Kidney (tissue), 14 donors: ENCODE results near the gene AHCTF1. TPM values are rescaled to one million over a fixed set of nuclear protein-coding genes. Genes with fewer than 3 reads are reported as not detected.

Experiments
- DNase-seq, 5 donors: peaks; one replicate each; pipeline ENCODE4 v3.0.0-alpha.2; 2013 to 2020
- FAIRE-seq: peaks from 2 replicates; lab custom pipeline; 2012; peaks lifted over from hg19 to GRCh38; lab: Jason Lieb, UNC
- H3K27ac ChIP-seq, 2 donors: one replicate each; pipeline ENCODE4 v1.7.0; 2013; ENCODE audit warnings: low read depth in 2 of 2, low read length in 2 of 2, inconsistent platforms in 1 of 2
- H3K27me3 ChIP-seq: one replicate; pipeline ENCODE4 v1.7.1; 2013; ENCODE audit warnings: low read length, inconsistent platforms; ENCODE audit not compliant: control insufficient read depth, insufficient read depth
- H3K36me3 ChIP-seq, 3 donors: one replicate each; pipeline versions ENCODE4 v1.7.0 to v1.7.1; 2013; ENCODE audit warnings: low read length in 3 of 3, control low read depth in 1 of 3, inconsistent platforms in 1 of 3; ENCODE audit not compliant: insufficient read depth in 3 of 3, control insufficient read depth in 2 of 3
- H3K4me1 ChIP-seq, 3 donors: one replicate each; pipeline versions ENCODE4 v1.7.0 to v1.7.1; 2013; ENCODE audit warnings: low read length in 3 of 3, inconsistent platforms in 1 of 3, low read depth in 1 of 3; ENCODE audit not compliant: control insufficient read depth in 2 of 3, insufficient read depth in 2 of 3
- H3K4me3 ChIP-seq, 3 donors: one replicate each; pipeline versions ENCODE4 v1.7.0 to v1.8.1; 2013; ENCODE audit warnings: low read length in 3 of 3, control low read depth in 1 of 3, inconsistent platforms in 1 of 3
- H3K9ac ChIP-seq, 3 donors: one replicate each; pipeline versions ENCODE4 v1.7.0 to v1.7.1; 2013; ENCODE audit warnings: low read length in 3 of 3, control low read depth in 1 of 3, inconsistent platforms in 1 of 3
- H3K9me3 ChIP-seq, 3 donors: one replicate each; pipeline versions ENCODE4 v1.7.0 to v1.7.1; 2013; ENCODE audit warnings: low read length in 3 of 3, control low read depth in 1 of 3, inconsistent platforms in 1 of 3; ENCODE audit not compliant: control insufficient read depth in 2 of 3, insufficient read depth in 1 of 3
- intact Hi-C: fragments of 100-400 bp; cut with DNase I; formaldehyde crosslinking; loops from one replicate; pipeline ENCODE4 v1.11.1; 2022
- polyA plus RNA-seq: library from polyadenylated mRNA; stranded (reverse); fragments of 350-450 nt; fragmentation: Illumina TruSeq; extraction: RNeasy Lipid Tissue Mini Kit (QIAGEN cat#74804); gene quantifications from one replicate; pipeline ENCODE4 v1.2.3, GENCODE V29; 2014; ENCODE audit warnings: low read depth, low replicate concordance; ENCODE audit not compliant: insufficient read depth
- total RNA-seq: library from RNA; stranded (reverse); fragmentation: NEBNext Ultra II Directional; extraction: Animal tissue kit (Norgen Biotek cat#: 25700); gene quantifications from one replicate; pipeline ENCODE4 v1.2.1, GENCODE V29; 2021
- TF ChIP-seq, protein P1 (sequence below): IDR thresholded peaks from 3 replicates; pipeline ENCODE4 v1.5.1; 2012; ENCODE audit warnings: mild to moderate bottlenecking, moderate library complexity, borderline replicate concordance; ENCODE audit not compliant: insufficient read depth; ENCODE audit errors: extremely low read depth
- donor health status: control.
- donor health status: control.
- donor health status: control.
- donor health status: control.
- donor health status: control.
- donor health status: DM: yes; HTN: yes; CAD: no.
- donor health status: Normal renal cell carcinoma (clear cell type).

AHCTF1 gene
- total and polyA plus RNA-seq, 2 donors from 2014 or later, result 5.2 to 30.1 TPM

DNA sequence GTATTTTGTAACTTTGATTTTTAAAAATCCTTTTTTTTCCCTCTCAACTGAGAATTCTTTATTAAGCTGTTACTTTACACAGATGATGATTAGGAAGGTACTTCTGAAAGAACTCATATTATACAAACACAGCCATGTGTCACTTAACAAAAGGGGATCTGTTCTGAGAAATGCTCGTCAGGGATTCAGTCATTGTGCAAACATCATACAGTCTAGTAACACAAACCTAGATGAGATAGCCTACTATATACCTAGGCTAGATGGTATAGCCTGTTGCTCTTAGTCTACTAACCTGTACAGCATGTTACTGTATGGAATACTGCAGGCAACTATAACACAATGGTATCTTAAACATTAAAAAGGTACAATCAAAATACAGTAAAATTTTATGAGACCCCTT, 24.9 kb downstream of the AHCTF1 start:
- Histone ChIP-seq H3K27ac (no peak overlapping the region), H3K4me3 (no peak overlapping the region), H3K27me3 (no peaks in the 10 kb centered on the region), H3K36me3 (peaks cover 3 to 44% (median 22%) of the 10 kb centered on the region in 3 donors), H3K9ac (no peak overlapping the region), H3K9me3 (no peaks in the 10 kb centered on the region), H3K4me1 (no peaks in the 10 kb centered on the region)
- DNase-seq (no peak), FAIRE-seq (no peak)
- TF ChIP-seq, protein P1, sequence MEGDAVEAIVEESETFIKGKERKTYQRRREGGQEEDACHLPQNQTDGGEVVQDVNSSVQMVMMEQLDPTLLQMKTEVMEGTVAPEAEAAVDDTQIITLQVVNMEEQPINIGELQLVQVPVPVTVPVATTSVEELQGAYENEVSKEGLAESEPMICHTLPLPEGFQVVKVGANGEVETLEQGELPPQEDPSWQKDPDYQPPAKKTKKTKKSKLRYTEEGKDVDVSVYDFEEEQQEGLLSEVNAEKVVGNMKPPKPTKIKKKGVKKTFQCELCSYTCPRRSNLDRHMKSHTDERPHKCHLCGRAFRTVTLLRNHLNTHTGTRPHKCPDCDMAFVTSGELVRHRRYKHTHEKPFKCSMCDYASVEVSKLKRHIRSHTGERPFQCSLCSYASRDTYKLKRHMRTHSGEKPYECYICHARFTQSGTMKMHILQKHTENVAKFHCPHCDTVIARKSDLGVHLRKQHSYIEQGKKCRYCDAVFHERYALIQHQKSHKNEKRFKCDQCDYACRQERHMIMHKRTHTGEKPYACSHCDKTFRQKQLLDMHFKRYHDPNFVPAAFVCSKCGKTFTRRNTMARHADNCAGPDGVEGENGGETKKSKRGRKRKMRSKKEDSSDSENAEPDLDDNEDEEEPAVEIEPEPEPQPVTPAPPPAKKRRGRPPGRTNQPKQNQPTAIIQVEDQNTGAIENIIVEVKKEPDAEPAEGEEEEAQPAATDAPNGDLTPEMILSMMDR, result no peak
- intact Hi-C loops, result no loop called here

DNA sequence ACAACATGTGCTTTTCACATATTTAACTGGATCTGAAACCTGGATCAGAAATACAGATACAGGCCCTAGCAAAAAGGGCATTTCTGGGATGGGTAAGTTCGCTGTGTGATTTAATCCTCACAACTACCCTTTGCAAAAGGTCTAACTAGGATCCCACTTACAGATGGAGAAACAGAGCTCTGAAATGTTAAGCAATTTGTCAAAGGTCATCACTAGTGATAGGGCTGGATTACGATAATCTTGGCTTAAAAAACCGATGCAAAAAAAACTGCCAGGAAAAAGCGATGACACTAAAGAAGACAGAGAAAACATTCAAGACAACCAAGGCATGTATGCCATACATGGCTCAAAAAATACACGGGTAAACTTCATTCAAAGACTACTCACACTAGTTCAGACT, 29.9 kb downstream of the AHCTF1 start:
- peaks cover 3 to 59% (median 22%) of the 10 kb centered on the region in 3 donors for H3K36me3 ChIP-seq
- no peaks in the 10 kb centered on the region for H3K27me3 ChIP-seq
- TF ChIP-seq, protein P1, result no peak
- intact Hi-C loops, result no loop called here
- FAIRE-seq (no peak), DNase-seq (no peak)
- no peak overlapping the region for H3K4me3 ChIP-seq
- H3K9me3 ChIP-seq, result no peaks in the 10 kb centered on the region
- no peak overlapping the region for H3K27ac ChIP-seq
- no peak overlapping the region for H3K9ac ChIP-seq
- H3K4me1 ChIP-seq, result no peaks in the 10 kb centered on the region

DNA sequence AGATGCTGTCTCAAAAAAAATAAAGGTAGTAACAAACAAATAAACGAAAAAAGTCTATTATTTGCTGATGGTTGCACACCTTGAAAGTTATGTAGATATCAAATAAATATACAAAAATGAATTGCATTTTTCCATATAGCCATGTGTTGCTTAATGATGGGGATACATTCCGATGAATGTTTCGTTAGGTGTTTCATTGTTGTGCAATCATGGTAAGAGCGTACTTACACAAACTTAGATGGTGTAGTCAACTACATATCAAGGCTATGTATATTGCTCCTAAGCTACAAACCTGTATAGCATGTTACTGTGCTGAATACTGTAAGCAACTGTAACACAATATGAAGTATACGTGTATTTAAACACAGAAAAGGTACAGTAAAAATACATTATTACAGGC, 34.4 kb downstream of the AHCTF1 start:
- H3K9ac ChIP-seq, result no peak overlapping the region
- no peaks in the 10 kb centered on the region for H3K27me3 ChIP-seq
- H3K27ac ChIP-seq, result no peak overlapping the region
- no peaks in the 10 kb centered on the region for H3K9me3 ChIP-seq
- no peak for DNase-seq
- intact Hi-C loops, result no loop called here
- H3K4me1 ChIP-seq, result no peaks in the 10 kb centered on the region
- TF ChIP-seq, protein P1, result no peak
- H3K4me3 ChIP-seq, result no peak overlapping the region
- FAIRE-seq, result no peak
- H3K36me3 ChIP-seq, result peaks cover 2 to 49% (median 22%) of the 10 kb centered on the region in 3 donors
